ENCODE measurements around the gene LNX1. TPM values are rescaled to one million over a fixed set of nuclear protein-coding genes. Genes with fewer than 3 reads are reported as not detected.

The LNX1 gene
- polyA plus RNA-seq, 3 donors = 0.09 to 0.13 TPM; not detected in 1

DNA sequence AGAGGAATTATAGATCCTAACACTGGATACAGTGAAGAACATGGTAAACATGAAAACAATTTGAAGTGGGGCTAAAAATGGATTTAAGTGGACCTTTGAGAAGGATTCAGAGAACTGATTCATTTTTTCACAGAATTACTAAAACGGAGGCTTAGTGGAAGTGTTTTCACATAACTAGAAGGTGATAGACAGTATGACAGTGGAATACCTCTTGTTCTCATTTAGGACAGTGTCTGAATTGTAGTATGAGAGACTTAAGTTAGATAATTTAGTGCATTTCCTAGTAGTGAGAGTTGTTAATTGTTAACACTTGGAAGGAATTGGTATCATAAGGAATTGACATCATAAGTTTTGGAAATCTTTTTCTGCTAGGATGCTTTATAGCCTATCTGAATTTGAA is 149.7 kb downstream of the LNX1 start:
- no peaks in the 10 kb centered on the region for H3K9me3 ChIP-seq (replicated peaks in 1 of 2; ENCODE audit: control insufficient read depth in 1 of 2, insufficient read depth in 1 of 2, low read length in 2 of 2)
- no peak overlapping the region for H3K27ac Mint-ChIP-seq
- no peaks in the 10 kb centered on the region for H4K20me1 ChIP-seq (ENCODE audit: insufficient read depth, low read length)
- H3K4me3 ChIP-seq (replicated peaks in 1 of 3; ENCODE audit: low read depth in 2 of 3, low read length in 3 of 3) = no peak overlapping the region
- no peaks in the 10 kb centered on the region for H3K27me3 ChIP-seq (ENCODE audit: control insufficient read depth in 2 of 2, insufficient read depth in 2 of 2, low read length in 2 of 2)
- H2AFZ ChIP-seq (ENCODE audit: insufficient read depth, low read depth, low read length, poor library complexity, severe bottlenecking) = no peak overlapping the region
- 88% methylated on average over 1 of the region's 1 CpG for WGBS (ENCODE audit: insufficient coverage)
- H3K4me1 ChIP-seq (ENCODE audit: control insufficient read depth in 1 of 2, insufficient read depth in 2 of 2, low read length in 2 of 2) = no peaks in the 10 kb centered on the region
- peaks cover 67 to 97% of the 10 kb centered on the region in 2 donors for H3K36me3 ChIP-seq (replicated peaks in 1 of 2; ENCODE audit: control insufficient read depth in 1 of 2, insufficient read depth in 2 of 2, low read length in 2 of 2)
- H3K79me2 ChIP-seq (ENCODE audit: insufficient read depth, low read length) = no peaks in the 10 kb centered on the region
- no peaks in the 10 kb centered on the region for H3K9me3 Mint-ChIP-seq
- H3K4me1 Mint-ChIP-seq = no peaks in the 10 kb centered on the region
- H3K4me2 ChIP-seq (replicated peaks; ENCODE audit: extremely low read depth, low read length, poor library complexity, severe bottlenecking) = no peak overlapping the region
- H3K9ac ChIP-seq (ENCODE audit: insufficient read depth, low read length, poor library complexity, severe bottlenecking) = no peak overlapping the region
- peaks cover 73 to 78% of the 10 kb centered on the region in 2 donors for H3K36me3 Mint-ChIP-seq
- TF ChIP-seq, protein P1, sequence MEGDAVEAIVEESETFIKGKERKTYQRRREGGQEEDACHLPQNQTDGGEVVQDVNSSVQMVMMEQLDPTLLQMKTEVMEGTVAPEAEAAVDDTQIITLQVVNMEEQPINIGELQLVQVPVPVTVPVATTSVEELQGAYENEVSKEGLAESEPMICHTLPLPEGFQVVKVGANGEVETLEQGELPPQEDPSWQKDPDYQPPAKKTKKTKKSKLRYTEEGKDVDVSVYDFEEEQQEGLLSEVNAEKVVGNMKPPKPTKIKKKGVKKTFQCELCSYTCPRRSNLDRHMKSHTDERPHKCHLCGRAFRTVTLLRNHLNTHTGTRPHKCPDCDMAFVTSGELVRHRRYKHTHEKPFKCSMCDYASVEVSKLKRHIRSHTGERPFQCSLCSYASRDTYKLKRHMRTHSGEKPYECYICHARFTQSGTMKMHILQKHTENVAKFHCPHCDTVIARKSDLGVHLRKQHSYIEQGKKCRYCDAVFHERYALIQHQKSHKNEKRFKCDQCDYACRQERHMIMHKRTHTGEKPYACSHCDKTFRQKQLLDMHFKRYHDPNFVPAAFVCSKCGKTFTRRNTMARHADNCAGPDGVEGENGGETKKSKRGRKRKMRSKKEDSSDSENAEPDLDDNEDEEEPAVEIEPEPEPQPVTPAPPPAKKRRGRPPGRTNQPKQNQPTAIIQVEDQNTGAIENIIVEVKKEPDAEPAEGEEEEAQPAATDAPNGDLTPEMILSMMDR (IDR thresholded peaks at IDR 0.05) = no peak
- intact Hi-C loops (cut with micrococcal nuclease) = no loop called here
- H3K27ac ChIP-seq (ENCODE audit: low read depth in 1 of 2, low read length in 2 of 2) = no peak overlapping the region
- no peaks in the 10 kb centered on the region for H3K27me3 Mint-ChIP-seq (ENCODE audit: low read depth in 3 of 3)
- DNase-seq = no peak
- no peak overlapping the region for H3K4me3 Mint-ChIP-seq

DNA sequence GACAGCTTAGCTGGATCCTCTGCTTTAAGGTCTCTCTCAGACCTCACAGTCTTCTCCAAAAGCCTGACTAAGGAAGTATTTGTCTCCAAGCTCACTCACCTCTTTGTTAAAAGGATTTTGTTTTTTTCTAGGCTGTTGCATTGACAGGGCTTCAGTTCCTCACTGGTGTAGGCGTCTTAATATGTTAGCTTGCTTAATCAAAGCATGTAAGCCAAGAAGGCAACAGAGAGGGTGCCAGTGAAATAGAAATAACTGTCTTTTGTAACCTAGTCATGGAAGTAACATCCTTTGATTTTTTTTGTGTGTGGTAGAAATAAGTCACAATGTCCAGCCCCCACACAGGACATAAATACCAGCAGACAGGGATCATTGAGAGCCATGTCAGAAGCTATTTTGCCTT is 155.0 kb downstream of the LNX1 start:
- no peaks in the 10 kb centered on the region for H3K4me1 ChIP-seq (ENCODE audit: control insufficient read depth in 1 of 2, insufficient read depth in 2 of 2, low read length in 2 of 2)
- no peaks in the 10 kb centered on the region for H3K27me3 ChIP-seq (ENCODE audit: control insufficient read depth in 2 of 2, insufficient read depth in 2 of 2, low read length in 2 of 2)
- no peaks in the 10 kb centered on the region for H3K9me3 Mint-ChIP-seq
- no peak overlapping the region for H3K27ac Mint-ChIP-seq
- H3K4me1 Mint-ChIP-seq = no peaks in the 10 kb centered on the region
- no peak overlapping the region for H3K4me3 Mint-ChIP-seq
- no peaks in the 10 kb centered on the region for H3K9me3 ChIP-seq (replicated peaks in 1 of 2; ENCODE audit: control insufficient read depth in 1 of 2, insufficient read depth in 1 of 2, low read length in 2 of 2)
- TF ChIP-seq, protein P1 (IDR thresholded peaks at IDR 0.05) = no peak
- H3K79me2 ChIP-seq (ENCODE audit: insufficient read depth, low read length) = no peaks in the 10 kb centered on the region
- no peaks in the 10 kb centered on the region for H3K27me3 Mint-ChIP-seq (ENCODE audit: low read depth in 3 of 3)
- no peak overlapping the region for H2AFZ ChIP-seq (ENCODE audit: insufficient read depth, low read depth, low read length, poor library complexity, severe bottlenecking)
- no peak overlapping the region for H3K4me2 ChIP-seq (replicated peaks; ENCODE audit: extremely low read depth, low read length, poor library complexity, severe bottlenecking)
- 80% methylated on average over 1 of the region's 1 CpG for WGBS (ENCODE audit: insufficient coverage)
- H3K4me3 ChIP-seq (replicated peaks in 1 of 3; ENCODE audit: low read depth in 2 of 3, low read length in 3 of 3) = no peak overlapping the region
- H3K36me3 Mint-ChIP-seq = peaks cover 61 to 77% of the 10 kb centered on the region in 2 donors
- H3K27ac ChIP-seq (ENCODE audit: low read depth in 1 of 2, low read length in 2 of 2) = no peak overlapping the region
- H3K36me3 ChIP-seq (replicated peaks in 1 of 2; ENCODE audit: control insufficient read depth in 1 of 2, insufficient read depth in 2 of 2, low read length in 2 of 2) = peaks cover 27 to 99% of the 10 kb centered on the region in 2 donors
- intact Hi-C loops (cut with micrococcal nuclease) = no loop called here
- H4K20me1 ChIP-seq (ENCODE audit: insufficient read depth, low read length) = no peaks in the 10 kb centered on the region
- H3K9ac ChIP-seq (ENCODE audit: insufficient read depth, low read length, poor library complexity, severe bottlenecking) = no peak overlapping the region
- DNase-seq = no peak

Data from CD14-positive monocyte (primary cell).